Inferior parietal cortex (tissue), 1 donor: ENCODE measurements around the gene GNB2.
A peak's percentile ranks its signal among the peaks of the same experiment; 100 is the strongest.
"Not testable (repeated sequence)": the region's sequence is repeated elsewhere in the genome, so short reads cannot be mapped to it uniquely, and the experiment has no call there.

ENCODE experiments used
- DNase-seq: peaks from one replicate; pipeline ENCODE4 v3.0.0-alpha.2; 2016; ENCODE audit errors: extremely low spot score

GNB2 gene

GRCh38 chr7:100662194-100662776 lies 11.3 kb upstream of the GNB2 start:
- not testable (repeated sequence) for DNase-seq

- no peak for DNase-seq
Measured at GRCh38 chr7:100665168-100665726, 8.3 kb upstream of the GNB2 start.

- no peak for DNase-seq
Measured at GRCh38 chr7:100667331-100668068, 6.0 kb upstream of the GNB2 start.

DNA sequence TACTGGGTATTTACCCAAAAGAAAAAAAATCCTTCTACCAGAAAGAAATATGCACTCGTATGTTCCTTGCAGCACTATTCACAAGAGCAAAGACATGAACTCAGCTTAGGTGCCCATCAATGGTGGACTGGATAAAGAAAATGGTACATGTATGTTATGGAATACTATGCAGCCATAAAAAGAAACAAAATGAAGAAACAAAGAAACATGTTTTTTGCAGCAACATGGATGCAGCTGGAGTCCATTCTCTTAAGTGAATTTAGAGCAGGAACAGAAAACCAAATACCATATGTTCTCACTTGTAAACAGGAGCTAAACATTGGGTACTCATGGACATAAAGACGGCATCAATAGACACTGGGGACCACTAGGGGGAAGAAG lies 5.5 kb upstream of the GNB2 start:
- DNase-seq = no peak

DNA sequence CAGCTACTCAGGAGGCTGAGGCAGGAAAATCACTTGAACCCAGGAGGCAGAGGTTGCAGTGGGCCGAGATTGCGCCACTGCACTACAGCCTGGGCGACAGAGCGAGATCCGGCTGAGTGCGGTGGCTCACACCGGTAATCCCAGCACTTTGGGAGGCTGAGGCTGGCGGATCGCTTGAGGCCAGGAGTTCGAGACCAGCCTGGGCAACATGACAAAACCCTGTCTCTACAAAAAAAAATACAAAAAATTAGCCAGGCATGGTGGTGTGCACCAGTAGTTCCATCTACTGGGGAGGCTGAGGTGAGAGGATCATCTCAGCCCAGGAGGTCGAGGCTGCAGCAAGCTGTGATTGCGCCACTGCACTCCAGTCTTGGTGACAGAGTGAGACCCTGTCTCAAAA lies 4.4 kb upstream of the GNB2 start:
- DNase-seq = not testable (repeated sequence)

GRCh38 chr7:100670074-100670473 lies 3.5 kb upstream of the GNB2 start:
- no peak for DNase-seq

DNA sequence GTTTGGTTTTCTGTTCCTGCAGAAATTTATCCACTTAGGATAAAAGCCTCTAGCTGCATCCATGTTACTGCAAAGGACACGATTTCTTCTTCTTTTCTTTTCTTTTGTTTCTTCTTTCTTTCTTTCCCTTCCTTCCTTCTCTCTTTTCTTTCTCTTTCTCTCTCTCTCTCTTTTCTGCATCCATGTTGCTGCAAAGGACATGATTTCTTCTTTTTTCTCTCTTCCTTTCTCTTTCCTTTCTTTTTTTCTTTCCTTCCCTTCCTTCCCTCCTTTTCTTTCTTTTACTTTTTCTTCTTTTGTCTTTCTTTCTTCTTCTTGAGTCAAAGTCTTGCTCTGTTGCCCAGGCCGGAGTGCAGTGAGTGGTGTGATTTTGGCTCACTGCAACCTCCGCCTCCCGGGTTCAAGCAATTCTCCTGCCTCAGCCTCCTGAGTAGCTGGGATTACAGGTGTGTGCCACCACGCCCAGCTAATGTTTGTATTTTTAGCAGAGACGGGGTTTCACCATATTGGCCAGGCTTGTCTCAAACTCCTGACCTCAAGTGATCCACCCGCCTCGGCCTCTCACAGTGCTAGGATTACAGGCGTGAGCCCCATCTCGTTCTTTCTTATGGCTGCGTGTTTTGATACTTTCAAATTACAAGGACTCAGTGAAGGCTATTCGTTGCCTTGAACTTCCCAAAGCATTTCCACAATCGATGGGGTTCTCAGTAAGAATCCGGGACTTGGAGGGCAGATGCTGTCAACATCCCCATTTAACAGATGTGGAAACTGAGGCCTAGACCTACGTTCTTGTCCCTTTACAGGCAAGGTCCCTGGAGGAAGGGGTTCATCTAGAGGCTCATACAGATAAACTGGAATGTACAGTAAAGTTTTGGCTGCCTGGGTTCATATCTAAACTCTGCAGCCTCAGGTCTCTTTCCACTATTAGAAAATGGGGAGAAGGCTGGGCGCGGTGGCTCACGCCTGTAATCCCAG lies 1.9 kb upstream of the GNB2 start:
- no peak for DNase-seq

- DNase-seq = no peak
Measured at GRCh38 chr7:100673942-100674410, 436 bp downstream of the GNB2 start.

- DNase-seq = no peak
Measured at GRCh38 chr7:100674411-100675104, 1.0 kb downstream of the GNB2 start.

DNA sequence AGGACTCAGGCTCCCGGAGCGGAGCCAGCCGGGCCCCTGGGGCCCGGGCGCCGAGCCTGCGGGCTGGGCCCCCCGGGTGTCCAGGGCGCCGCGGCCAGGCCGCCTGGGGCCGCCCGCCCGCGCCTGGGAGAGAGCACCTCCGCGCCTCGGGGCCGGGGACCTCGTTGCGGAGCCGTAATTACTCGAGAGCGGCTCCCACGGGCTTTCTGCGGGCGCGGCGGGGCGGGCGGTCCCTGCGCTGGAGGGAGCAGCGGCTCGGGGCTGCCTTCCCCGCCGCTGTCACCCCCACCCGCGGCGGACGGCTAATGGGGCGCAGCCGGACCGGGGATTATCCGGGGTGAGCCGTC lies 1.5 kb downstream of the GNB2 start:
- DNase-seq = no peak

- peak; percentile 63 for DNase-seq
Measured at GRCh38 chr7:100675581-100676350, 2.2 kb downstream of the GNB2 start.

DNA sequence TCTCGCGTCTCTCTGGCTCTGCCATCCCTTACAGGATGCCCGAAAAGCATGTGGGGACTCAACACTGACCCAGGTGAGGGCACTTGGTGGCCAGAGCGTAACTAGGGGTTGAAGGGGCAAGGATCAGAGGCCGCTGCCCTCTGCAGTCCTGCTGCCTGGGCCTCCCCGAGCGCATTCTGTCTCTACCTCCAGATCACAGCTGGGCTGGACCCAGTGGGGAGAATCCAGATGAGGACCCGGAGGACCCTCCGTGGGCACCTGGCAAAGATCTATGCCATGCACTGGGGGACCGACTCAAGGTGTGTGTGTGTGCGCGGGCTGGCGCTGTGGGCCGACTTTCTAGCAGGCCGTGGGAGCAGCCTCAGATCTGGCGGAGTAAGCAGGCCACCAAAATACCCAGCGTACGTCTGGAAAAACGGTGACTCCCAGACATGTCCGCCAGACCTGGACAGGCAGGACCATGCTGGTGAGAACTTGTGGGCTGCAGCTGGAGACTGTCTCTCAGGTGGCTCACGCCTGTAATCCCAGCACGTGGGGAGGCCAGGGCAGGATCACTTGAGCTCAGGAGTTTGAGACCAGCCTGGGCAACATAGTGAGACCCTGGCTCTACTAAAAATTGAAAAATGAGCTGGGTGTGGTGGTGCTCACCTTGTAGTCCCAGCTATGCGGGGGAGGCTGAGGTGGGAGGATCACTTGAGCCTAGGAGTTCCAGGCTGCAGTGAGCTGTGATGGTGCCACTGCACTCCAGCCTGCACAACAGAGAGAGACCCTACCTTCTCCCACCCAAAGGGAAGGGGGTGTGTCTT lies 3.2 kb downstream of the GNB2 start:
- no peak for DNase-seq

GRCh38 chr7:100677308-100678267 lies 4.0 kb downstream of the GNB2 start:
- no peak for DNase-seq

DNA sequence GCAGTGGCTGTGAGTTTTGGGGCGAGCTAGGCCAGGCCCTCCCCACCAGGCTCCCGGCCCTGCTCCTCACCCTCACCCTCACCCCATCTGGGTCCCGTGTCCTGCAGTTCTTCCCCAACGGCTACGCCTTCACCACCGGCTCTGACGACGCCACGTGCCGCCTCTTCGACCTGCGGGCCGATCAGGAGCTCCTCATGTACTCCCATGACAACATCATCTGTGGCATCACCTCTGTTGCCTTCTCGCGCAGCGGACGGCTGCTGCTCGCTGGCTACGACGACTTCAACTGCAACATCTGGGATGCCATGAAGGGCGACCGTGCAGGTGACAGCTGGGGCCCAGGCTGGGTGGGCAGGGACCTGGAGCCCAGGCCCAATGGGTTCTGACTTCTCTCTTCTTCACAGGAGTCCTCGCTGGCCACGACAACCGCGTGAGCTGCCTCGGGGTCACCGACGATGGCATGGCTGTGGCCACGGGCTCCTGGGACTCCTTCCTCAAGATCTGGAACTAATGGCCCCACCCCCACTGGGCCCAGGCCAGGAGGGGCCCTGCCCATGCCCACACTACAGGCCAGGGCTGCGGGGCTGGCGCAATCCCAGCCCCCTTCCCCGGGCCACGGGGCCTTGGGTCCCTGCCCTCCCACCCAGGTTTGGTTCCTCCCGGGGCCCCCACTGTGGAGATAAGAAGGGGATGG lies 4.9 kb downstream of the GNB2 start:
- no peak for DNase-seq

DNA sequence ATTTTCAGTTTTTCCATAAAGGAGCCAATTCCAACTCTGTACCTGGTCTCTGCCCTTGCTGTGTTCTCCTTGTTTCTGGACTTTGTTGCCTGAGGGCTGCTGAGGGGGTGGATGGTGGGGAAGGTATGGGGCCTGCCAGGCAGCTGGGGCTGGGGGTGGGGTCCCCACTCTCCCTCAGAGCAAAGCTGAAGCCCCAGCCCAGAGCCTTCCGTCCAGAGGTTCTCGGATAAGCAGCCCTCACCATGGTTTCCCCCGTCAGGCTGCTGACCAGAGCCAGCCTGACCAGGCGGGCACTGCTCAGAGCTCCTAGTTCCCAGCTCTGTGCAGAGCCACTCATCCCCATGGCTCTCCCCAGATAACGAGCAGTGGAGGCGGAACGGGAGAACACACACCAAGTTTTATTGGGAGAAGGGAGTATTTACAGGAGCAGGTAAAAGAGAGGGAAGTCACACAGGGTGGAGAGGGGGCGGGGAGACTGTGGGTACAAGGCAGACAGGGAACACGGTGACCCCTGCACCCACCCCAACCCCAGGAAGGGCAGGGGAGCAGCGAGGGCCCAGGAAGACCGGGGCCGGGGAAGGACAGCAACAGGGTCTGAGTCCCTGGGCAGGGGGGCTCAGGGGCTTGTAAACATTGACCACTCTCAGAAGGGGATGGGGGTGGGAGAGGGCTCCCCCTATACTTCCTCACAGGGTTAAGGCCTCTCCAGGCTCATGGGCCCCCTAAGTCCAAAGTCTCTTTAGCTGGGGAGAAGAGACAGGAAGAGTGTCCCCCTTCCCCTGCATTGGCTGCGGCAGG lies 5.8 kb downstream of the GNB2 start:
- no peak for DNase-seq

DNA sequence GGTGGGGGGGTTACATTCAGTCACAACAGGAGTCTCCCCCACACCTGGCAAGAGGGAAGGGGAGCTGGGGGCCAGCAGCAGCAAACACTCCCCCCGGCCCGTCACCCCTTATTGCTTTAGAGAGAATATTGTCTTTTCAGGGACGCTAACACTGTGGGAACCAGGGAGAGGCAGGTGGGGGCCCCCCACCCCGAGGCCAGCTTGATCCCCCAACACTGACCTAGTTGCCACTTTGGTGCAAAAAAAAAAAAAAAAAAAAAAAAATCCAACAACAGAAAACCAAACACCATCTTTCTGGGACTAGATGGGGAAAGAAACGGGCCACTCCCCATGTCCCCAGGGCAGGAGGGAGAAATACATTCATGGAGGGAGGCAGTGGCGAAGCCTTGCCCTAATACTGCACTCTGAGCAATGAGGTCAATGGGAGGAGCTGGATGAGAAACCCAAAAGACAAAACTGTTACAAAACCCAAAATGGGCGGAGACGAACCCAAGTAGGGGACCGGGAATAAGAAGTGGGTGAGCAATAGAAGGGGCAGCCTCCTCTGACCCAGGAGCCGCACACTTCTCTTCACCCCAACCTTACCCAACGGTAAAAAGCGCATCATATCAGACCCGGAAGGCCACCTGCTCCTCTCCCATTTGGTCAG lies 6.5 kb downstream of the GNB2 start:
- DNase-seq = no peak
